GM12864 (cell line): ENCODE measurements around the gene MIEF1.
A peak's percentile ranks its signal among the peaks of the same experiment; 100 is the strongest.

Source experiments
- DNase-seq: peaks from one replicate; pipeline ENCODE4 v3.0.0-alpha.2; 2011; ENCODE audit warnings: low read depth
- H3K4me3 ChIP-seq: 2 replicates; pipeline ENCODE4 v1.5.1; 2011; ENCODE audit warnings: mild to moderate bottlenecking, low read depth, low read length, control low read depth
- TF ChIP-seq, protein P1 (sequence below): IDR thresholded peaks from 2 replicates; pipeline ENCODE4 v1.5.1; 2011; ENCODE audit warnings: low read depth, mild to moderate bottlenecking, moderate library complexity, low read length, control low read depth, inconsistent platforms; ENCODE audit errors: missing control alignments

The MIEF1 gene

GRCh38 chr22:39502109-39502788 lies at the start of gene MIEF1:
MIEF1 (plus strand) TSS chr22:39502290; CDS start chr22:39511295, 9,005 bp downstream.
- peak within 1 kb of the TSS; percentile 93 for H3K4me3 ChIP-seq
- DNase-seq = peak; percentile 90
- TF ChIP-seq, protein P1, sequence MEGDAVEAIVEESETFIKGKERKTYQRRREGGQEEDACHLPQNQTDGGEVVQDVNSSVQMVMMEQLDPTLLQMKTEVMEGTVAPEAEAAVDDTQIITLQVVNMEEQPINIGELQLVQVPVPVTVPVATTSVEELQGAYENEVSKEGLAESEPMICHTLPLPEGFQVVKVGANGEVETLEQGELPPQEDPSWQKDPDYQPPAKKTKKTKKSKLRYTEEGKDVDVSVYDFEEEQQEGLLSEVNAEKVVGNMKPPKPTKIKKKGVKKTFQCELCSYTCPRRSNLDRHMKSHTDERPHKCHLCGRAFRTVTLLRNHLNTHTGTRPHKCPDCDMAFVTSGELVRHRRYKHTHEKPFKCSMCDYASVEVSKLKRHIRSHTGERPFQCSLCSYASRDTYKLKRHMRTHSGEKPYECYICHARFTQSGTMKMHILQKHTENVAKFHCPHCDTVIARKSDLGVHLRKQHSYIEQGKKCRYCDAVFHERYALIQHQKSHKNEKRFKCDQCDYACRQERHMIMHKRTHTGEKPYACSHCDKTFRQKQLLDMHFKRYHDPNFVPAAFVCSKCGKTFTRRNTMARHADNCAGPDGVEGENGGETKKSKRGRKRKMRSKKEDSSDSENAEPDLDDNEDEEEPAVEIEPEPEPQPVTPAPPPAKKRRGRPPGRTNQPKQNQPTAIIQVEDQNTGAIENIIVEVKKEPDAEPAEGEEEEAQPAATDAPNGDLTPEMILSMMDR = no peak

DNA sequence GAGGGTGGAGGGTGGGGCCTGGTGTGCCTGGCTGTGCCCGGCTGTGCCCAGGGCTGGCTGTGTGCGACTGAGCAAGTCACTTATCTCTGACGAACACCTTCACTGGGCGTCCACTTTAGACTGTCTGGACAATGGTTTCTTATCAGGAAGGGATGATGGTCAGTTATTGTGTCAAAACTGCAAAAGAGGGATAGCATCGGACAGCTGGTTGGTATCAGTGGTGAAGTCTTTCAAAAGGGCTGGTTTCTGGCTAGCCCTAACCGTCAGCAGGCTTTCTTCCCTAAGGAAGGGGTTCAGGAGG lies 49.4 kb upstream of the MIEF1 start:
- no peak overlapping the region for H3K4me3 ChIP-seq

GRCh38 chr22:39453765-39454378 lies 48.2 kb upstream of the MIEF1 start:
- H3K4me3 ChIP-seq = no peak overlapping the region
- TF ChIP-seq, protein P1 = no peak
- DNase-seq = no peak

More for the DNA sequence above, 49.4 kb upstream of the MIEF1 start:
- TF ChIP-seq, protein P1 = no peak
- DNase-seq = no peak

- H3K4me3 ChIP-seq = no peak overlapping the region
- no peak for DNase-seq
- TF ChIP-seq, protein P1 = no peak
Observed at GRCh38 chr22:39454385-39454871, 47.7 kb upstream of the MIEF1 start.

GRCh38 chr22:39456522-39457197 lies 45.4 kb upstream of the MIEF1 start, which contains the start of gene MGAT3:
MGAT3 (plus strand) TSS chr22:39457012; CDS start chr22:39487348, 30,336 bp downstream.
- no peak for DNase-seq
- H3K4me3 ChIP-seq = peak within 1 kb of the TSS; percentile 58
- TF ChIP-seq, protein P1 = no peak

DNA sequence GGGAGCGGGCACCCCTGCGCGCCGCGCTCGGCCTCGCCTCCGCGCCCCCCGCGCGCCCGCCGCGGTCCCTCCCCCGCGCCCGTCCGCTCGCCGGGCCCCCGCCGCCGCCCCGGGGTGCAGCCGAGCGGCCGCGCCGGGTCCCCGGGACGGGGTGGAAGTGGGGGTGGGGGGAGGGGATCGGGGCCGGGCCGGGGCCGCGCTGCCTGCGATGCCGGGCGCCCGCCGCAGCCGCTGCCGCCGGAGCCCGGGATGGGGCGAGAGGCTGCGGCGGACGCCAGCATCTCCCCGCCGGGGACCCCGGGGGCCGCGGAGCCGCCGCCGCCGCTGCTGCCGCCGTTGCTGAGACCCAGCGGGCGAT lies 44.9 kb upstream of the MIEF1 start:
- TF ChIP-seq, protein P1 = no peak
- peak overlapping the region; percentile 57 for H3K4me3 ChIP-seq

More for the DNA sequence above, 44.9 kb upstream of the MIEF1 start:
- no peak for DNase-seq
